Bronchial smooth muscle cell (primary cell): ENCODE results near the gene CACNG3. TPM values are rescaled to one million over a fixed set of nuclear protein-coding genes. Genes with fewer than 3 reads are reported as not detected.

ENCODE experiments used
- total RNA-seq: library from RNA; depleted of rRNA; stranded (reverse); fragments of >200 nt; gene quantifications from 2 replicates; pipeline ENCODE4 v1.2.1, GENCODE V29; 2014

CACNG3 gene
- not detected in 2 replicates for total RNA-seq

DNA sequence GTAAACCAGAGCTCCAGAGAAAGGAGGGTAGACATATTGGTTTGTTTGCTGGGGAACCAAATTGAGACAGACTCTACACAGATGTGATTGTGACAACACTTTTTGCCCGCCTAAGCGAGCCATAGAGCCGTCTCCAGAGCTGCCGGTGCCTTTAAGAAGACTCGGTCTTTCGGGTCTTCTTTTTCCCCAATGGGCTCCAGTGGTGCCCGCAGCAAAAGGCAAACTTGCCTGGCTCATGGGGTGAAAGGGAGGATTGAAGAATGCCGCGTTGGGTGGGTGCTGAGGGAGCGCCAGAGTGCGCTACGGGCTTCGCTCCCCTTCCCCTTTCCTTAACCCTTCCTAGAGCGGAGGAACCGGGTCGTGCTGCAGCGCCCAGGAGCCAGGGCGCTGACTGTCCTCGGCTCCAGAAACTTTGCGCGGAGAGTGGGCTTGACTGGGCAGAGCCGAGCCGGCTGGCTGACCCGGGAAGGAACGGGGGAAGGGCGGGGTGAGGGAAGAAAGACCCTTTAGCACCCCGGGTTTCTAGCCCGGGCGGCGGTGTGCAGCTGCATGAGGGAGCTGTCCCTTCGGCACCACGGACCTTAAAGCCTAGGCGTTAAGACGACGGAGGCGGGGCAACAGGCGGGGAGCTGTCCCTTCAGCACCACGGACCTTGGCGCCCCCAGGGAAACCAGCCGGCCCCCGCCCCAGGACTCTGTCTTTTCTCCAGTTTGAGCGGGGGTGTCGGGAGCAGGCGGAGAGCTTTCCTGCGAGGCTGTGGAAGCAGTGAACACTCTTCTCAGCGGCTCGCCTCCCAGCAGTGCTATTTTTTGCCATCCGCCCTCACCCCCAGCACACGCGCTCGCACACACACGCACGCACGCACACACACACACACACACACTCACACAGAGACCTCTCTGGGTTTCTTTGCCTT, at the start of gene CACNG3:
Gene CACNG3, plus strand, starts transcription at position 880 of the 916 bp plus-strand sequence. CDS start 420 bp downstream, outside the sequence.

